DMS53 treated with DMSO at 0.1 percent for 48 hours (cell line): ENCODE results near the gene SKP1.
A peak's percentile ranks its signal among the peaks of the same experiment; 100 is the strongest.

Experiments used
- DNase-seq: peaks from one replicate; lab custom pipeline; 2025; ENCODE audit not compliant: unreplicated experiment; lab: John Stamatoyannopoulos, UW

Gene SKP1

GRCh38 chr5:134143944-134144941 is 32.5 kb downstream of the SKP1 start:
- DNase-seq: no peak

GRCh38 chr5:134143431-134143830 is 33.3 kb downstream of the SKP1 start:
- DNase-seq: no peak

- DNase-seq: no peak
These were observed 33.9 kb downstream of the SKP1 start for GRCh38 chr5:134142806-134143205.

GRCh38 chr5:134142052-134142451 is 34.7 kb downstream of the SKP1 start:
- DNase-seq: no peak

GRCh38 chr5:134141331-134142050 is 35.3 kb downstream of the SKP1 start:
- no peak for DNase-seq

- peak; percentile 61 for DNase-seq
These were observed 36.1 kb downstream of the SKP1 start for GRCh38 chr5:134140530-134141201.

- no peak for DNase-seq
These were observed 36.8 kb downstream of the SKP1 start for GRCh38 chr5:134139891-134140469.

- no peak for DNase-seq
These were observed 37.3 kb downstream of the SKP1 start for GRCh38 chr5:134139377-134139851.

- no peak for DNase-seq
These were observed 38.1 kb downstream of the SKP1 start for GRCh38 chr5:134138416-134139376.

GRCh38 chr5:134136771-134137170 is 40.0 kb downstream of the SKP1 start:
- no peak for DNase-seq

- DNase-seq: no peak
These were observed 40.5 kb downstream of the SKP1 start for GRCh38 chr5:134136221-134136631.

- no peak for DNase-seq
These were observed 41.6 kb downstream of the SKP1 start for GRCh38 chr5:134135091-134135655.

GRCh38 chr5:134133995-134134541 is 42.7 kb downstream of the SKP1 start:
- no peak for DNase-seq

- DNase-seq: no peak
These were observed 43.4 kb downstream of the SKP1 start for GRCh38 chr5:134133188-134133994.

- no peak for DNase-seq
These were observed 44.2 kb downstream of the SKP1 start for GRCh38 chr5:134132372-134133187.

GRCh38 chr5:134131578-134132350 is 45.0 kb downstream of the SKP1 start:
- no peak for DNase-seq

GRCh38 chr5:134131165-134131564 is 45.6 kb downstream of the SKP1 start:
- DNase-seq: no peak
